Chondrocyte (in vitro differentiated cells): ENCODE results near the gene ERN2. TPM values are rescaled to one million over a fixed set of nuclear protein-coding genes. Genes with fewer than 3 reads are reported as not detected.
"Not testable (repeated sequence)": the region's sequence is repeated elsewhere in the genome, so short reads cannot be mapped to it uniquely, and the experiment has no call there.

Experiments
- DNase-seq: peaks from one replicate; pipeline ENCODE4 v3.0.0; 2021; ENCODE audit warnings: mixed read lengths, low spot score
- H3K27ac Mint-ChIP-seq: one replicate; pipeline ENCODE4 v1.8.0; 2021; ENCODE audit warnings: mild to moderate bottlenecking, moderate library complexity, mixed read lengths; ENCODE audit not compliant: unreplicated experiment
- H3K27me3 Mint-ChIP-seq: 2 replicates; pipeline ENCODE4 v1.8.0; 2021; ENCODE audit warnings: low read depth, mixed read lengths
- H3K36me3 Mint-ChIP-seq: 2 replicates; pipeline ENCODE4 v1.8.0; 2021; ENCODE audit warnings: low read depth, mixed read lengths
- H3K4me1 Mint-ChIP-seq: 2 replicates; pipeline ENCODE4 v1.8.0; 2021; ENCODE audit warnings: low read depth, mild to moderate bottlenecking, mixed read lengths
- H3K4me3 Mint-ChIP-seq: one replicate; pipeline ENCODE4 v1.8.0; 2021; ENCODE audit warnings: mild to moderate bottlenecking, moderate library complexity, mixed read lengths; ENCODE audit not compliant: unreplicated experiment
- H3K9me3 Mint-ChIP-seq: 2 replicates; pipeline ENCODE4 v1.8.0; 2021; ENCODE audit warnings: low read depth, mixed read lengths
- CTCF ChIP-seq: fragments of 200-600 bp; sonication (generic); IDR thresholded peaks from 2 replicates; pipeline ENCODE4 v1.5.0; 2021; ENCODE audit warnings: antibody characterized with exemption, mild to moderate bottlenecking, moderate library complexity
- total RNA-seq: library from RNA; stranded (reverse); gene quantifications from 3 replicates; pipeline ENCODE4 v1.2.1, GENCODE V29; 2021

ERN2 gene
- total RNA-seq, 1 donor from 2014 or later: not detected

- peaks cover 12% of the 10 kb centered on the region for H3K27me3 Mint-ChIP-seq
- H3K4me1 Mint-ChIP-seq: no peaks in the 10 kb centered on the region
- H3K9me3 Mint-ChIP-seq: no peaks in the 10 kb centered on the region
- no peak for TF ChIP-seq CTCF
- no peak overlapping the region for H3K27ac Mint-ChIP-seq
- no peak for DNase-seq
- H3K36me3 Mint-ChIP-seq: no peaks in the 10 kb centered on the region
- no peak overlapping the region for H3K4me3 Mint-ChIP-seq
Observed at GRCh38 chr16:23753908-23754593, 41.0 kb upstream of the ERN2 start.

GRCh38 chr16:23751053-23751452 is 38.0 kb upstream of the ERN2 start:
- H3K36me3 Mint-ChIP-seq, H3K9me3 Mint-ChIP-seq, H3K4me3 Mint-ChIP-seq, H3K4me1 Mint-ChIP-seq, H3K27ac Mint-ChIP-seq, DNase-seq: not testable (repeated sequence)
- peaks cover 12% of the 10 kb centered on the region for H3K27me3 Mint-ChIP-seq

- Mint-ChIP-seq H3K4me1 (no peaks in the 10 kb centered on the region), H3K27me3 (peaks cover 23% of the 10 kb centered on the region)
Observed at GRCh38 chr16:23748630-23749029, 35.6 kb upstream of the ERN2 start.

GRCh38 chr16:23745263-23745662 is 32.2 kb upstream of the ERN2 start:
- H3K4me1 Mint-ChIP-seq: no peaks in the 10 kb centered on the region
- TF ChIP-seq CTCF: no peak
- H3K9me3 Mint-ChIP-seq: no peaks in the 10 kb centered on the region
- peaks cover 30% of the 10 kb centered on the region for H3K27me3 Mint-ChIP-seq
- no peaks in the 10 kb centered on the region for H3K36me3 Mint-ChIP-seq
- H3K27ac Mint-ChIP-seq: no peak overlapping the region
- DNase-seq: no peak
- H3K4me3 Mint-ChIP-seq: no peak overlapping the region

More at GRCh38 chr16:23748630-23749029, 35.6 kb upstream of the ERN2 start:
- no peak overlapping the region for H3K4me3 Mint-ChIP-seq
- no peak for TF ChIP-seq CTCF
- H3K9me3 Mint-ChIP-seq: no peaks in the 10 kb centered on the region
- no peaks in the 10 kb centered on the region for H3K36me3 Mint-ChIP-seq
- no peak overlapping the region for H3K27ac Mint-ChIP-seq
- DNase-seq: no peak

GRCh38 chr16:23742766-23743165 is 29.7 kb upstream of the ERN2 start:
- H3K4me1 Mint-ChIP-seq: no peaks in the 10 kb centered on the region
- H3K27ac Mint-ChIP-seq: no peak overlapping the region
- H3K9me3 Mint-ChIP-seq: no peaks in the 10 kb centered on the region
- no peak for TF ChIP-seq CTCF
- no peaks in the 10 kb centered on the region for H3K36me3 Mint-ChIP-seq
- peaks cover 35% of the 10 kb centered on the region for H3K27me3 Mint-ChIP-seq
- no peak overlapping the region for H3K4me3 Mint-ChIP-seq
- DNase-seq: no peak

- Mint-ChIP-seq H3K4me1 (no peaks in the 10 kb centered on the region), H3K36me3 (no peaks in the 10 kb centered on the region), H3K27ac (no peak overlapping the region), H3K4me3 (no peak overlapping the region), H3K9me3 (no peaks in the 10 kb centered on the region), H3K27me3 (peaks cover 33% of the 10 kb centered on the region)
- DNase-seq: no peak
- TF ChIP-seq CTCF: no peak
Observed at GRCh38 chr16:23741675-23742303, 28.8 kb upstream of the ERN2 start.
